ENCODE results near the gene HK1.

Gene HK1

DNA sequence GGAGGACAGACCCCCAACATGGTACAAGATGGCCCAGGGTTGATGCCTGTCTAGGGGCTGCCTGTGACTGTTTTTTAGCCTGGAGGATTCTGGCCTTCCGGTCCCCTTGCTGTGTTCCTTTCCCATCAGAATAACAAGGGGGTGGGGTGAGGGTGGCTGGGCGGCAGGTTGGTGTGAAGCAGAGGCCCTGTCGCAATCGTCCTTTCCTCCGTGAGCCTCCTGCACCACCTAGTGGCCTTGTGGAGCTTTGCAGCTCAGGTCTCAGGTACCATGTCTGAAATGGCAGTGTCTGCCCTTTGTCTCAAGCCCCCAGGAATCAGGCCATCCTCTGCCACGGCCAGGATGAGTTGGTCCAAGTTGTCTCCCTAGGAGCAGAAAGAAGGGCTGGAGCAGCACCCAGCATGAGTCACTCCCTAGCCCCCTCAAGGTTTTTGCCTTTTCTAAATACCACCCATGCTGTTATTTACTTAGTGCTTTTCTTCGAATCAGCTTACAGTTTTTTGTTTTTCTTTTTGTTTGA, 114.2 kb downstream of the HK1 start:
- no peaks in the 10 kb centered on the region for H3K9me3 ChIP-seq (ENCODE audit: control insufficient read depth, insufficient read depth, low read depth, low read length)
- peaks cover 11 to 68% of the 10 kb centered on the region in 2 experiments for H3K36me3 ChIP-seq (ENCODE audit: control insufficient read depth in 2 of 2, insufficient read depth in 1 of 2, low read length in 2 of 2)
- ChIA-PET POLR2A (interaction anchor here (0.5 to 0.7 kb wide), 3 partner anchors 54 to 218 kb away, joined by 3 to 5 read pairs (median 3); no protein-coding TSS in a partner anchor), CTCF (interaction anchor here (0.6 to 7.8 kb wide), 28 partner anchors 8 to 492 kb away, joined by 3 to 147 read pairs (median 4); partner anchors contain the start of gene DDX50)
- H3K4me3 ChIP-seq (ENCODE audit: low read depth, low read length) = no peak overlapping the region
- H3K27ac ChIP-seq (ENCODE audit: extremely low read depth, low read depth, low read length) = no peak overlapping the region
- H3K4me1 ChIP-seq (ENCODE audit: control insufficient read depth, insufficient read depth, low read length) = no peaks in the 10 kb centered on the region
- TF ChIP-seq, protein P1, sequence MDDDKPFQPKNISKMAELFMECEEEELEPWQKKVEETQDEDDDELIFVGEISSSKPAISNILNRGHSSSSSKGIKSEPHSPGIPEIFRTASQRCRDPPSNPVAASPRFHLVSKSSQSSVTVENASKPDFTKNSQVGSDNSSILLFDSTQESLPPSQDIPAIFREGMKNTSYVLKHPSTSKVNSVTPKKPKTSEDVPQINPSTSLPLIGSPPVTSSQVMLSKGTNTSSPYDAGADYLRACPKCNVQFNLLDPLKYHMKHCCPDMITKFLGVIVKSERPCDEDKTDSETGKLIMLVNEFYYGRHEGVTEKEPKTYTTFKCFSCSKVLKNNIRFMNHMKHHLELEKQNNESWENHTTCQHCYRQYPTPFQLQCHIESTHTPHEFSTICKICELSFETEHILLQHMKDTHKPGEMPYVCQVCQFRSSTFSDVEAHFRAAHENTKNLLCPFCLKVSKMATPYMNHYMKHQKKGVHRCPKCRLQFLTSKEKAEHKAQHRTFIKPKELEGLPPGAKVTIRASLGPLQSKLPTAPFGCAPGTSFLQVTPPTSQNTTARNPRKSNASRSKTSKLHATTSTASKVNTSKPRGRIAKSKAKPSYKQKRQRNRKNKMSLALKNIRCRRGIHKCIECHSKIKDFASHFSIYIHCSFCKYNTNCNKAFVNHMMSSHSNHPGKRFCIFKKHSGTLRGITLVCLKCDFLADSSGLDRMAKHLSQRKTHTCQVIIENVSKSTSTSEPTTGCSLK (tag by site-specific recombination; IDR thresholded peaks at IDR 0.05) = no peak
- no peak for TF ChIP-seq ZNF658 (tag by site-specific recombination; IDR thresholded peaks at IDR 0.05)
- no peak for TF ChIP-seq ZNF140 (tag by site-specific recombination; IDR thresholded peaks at IDR 0.05)
- no peak for TF ChIP-seq KLF10 (tag by site-specific recombination; IDR thresholded peaks at IDR 0.05)
- no peak for TF ChIP-seq ZNF768 (tag by site-specific recombination; IDR thresholded peaks at IDR 0.05)
- TF ChIP-seq SP2 (tag by site-specific recombination; IDR thresholded peaks at IDR 0.05) = no peak
- no peak for TF ChIP-seq SETDB1 (IDR thresholded peaks at IDR 0.05; ENCODE audit: insufficient read length, low read length)
- TF ChIP-seq, protein P2, sequence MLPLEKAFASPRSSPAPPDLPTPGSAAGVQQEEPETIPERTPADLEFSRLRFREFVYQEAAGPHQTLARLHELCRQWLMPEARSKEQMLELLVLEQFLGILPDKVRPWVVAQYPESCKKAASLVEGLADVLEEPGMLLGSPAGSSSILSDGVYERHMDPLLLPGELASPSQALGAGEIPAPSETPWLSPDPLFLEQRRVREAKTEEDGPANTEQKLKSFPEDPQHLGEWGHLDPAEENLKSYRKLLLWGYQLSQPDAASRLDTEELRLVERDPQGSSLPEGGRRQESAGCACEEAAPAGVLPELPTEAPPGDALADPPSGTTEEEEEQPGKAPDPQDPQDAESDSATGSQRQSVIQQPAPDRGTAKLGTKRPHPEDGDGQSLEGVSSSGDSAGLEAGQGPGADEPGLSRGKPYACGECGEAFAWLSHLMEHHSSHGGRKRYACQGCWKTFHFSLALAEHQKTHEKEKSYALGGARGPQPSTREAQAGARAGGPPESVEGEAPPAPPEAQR (tag by site-specific recombination; IDR thresholded peaks at IDR 0.05) = no peak
- TF ChIP-seq ZNF274 (IDR thresholded peaks at IDR 0.05; ENCODE audit: low read length) = no peak
- no peak for TF ChIP-seq ZNF274 (tag by site-specific recombination; IDR thresholded peaks at IDR 0.05; ENCODE audit: borderline replicate concordance)
- TF ChIP-seq ZNF843 (tag by site-specific recombination; IDR thresholded peaks at IDR 0.05) = no peak
- no peak for TF ChIP-seq ZNF112 (tag by site-specific recombination; IDR thresholded peaks at IDR 0.05)
- no peak for TF ChIP-seq ZNF558 (tag by site-specific recombination; IDR thresholded peaks at IDR 0.05)
- TF ChIP-seq, protein P3, sequence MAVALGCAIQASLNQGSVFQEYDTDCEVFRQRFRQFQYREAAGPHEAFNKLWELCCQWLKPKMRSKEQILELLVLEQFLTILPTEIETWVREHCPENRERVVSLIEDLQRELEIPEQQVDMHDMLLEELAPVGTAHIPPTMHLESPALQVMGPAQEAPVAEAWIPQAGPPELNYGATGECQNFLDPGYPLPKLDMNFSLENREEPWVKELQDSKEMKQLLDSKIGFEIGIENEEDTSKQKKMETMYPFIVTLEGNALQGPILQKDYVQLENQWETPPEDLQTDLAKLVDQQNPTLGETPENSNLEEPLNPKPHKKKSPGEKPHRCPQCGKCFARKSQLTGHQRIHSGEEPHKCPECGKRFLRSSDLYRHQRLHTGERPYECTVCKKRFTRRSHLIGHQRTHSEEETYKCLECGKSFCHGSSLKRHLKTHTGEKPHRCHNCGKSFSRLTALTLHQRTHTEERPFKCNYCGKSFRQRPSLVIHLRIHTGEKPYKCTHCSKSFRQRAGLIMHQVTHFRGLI (tag by site-specific recombination; IDR thresholded peaks at IDR 0.05) = peak; percentile 60; the same call in 1 of the 2 replicates
- no peak for TF ChIP-seq ZNF202 (tag by site-specific recombination; IDR thresholded peaks at IDR 0.05; ENCODE audit: borderline replicate concordance)
- no peak for TF ChIP-seq PRDM1 (tag by site-specific recombination; IDR thresholded peaks at IDR 0.05)
- TF ChIP-seq GLIS2 (tag by site-specific recombination; IDR thresholded peaks at IDR 0.05) = peak; percentile 39; the same call in 1 of the 2 replicates
- TF ChIP-seq, protein P4, sequence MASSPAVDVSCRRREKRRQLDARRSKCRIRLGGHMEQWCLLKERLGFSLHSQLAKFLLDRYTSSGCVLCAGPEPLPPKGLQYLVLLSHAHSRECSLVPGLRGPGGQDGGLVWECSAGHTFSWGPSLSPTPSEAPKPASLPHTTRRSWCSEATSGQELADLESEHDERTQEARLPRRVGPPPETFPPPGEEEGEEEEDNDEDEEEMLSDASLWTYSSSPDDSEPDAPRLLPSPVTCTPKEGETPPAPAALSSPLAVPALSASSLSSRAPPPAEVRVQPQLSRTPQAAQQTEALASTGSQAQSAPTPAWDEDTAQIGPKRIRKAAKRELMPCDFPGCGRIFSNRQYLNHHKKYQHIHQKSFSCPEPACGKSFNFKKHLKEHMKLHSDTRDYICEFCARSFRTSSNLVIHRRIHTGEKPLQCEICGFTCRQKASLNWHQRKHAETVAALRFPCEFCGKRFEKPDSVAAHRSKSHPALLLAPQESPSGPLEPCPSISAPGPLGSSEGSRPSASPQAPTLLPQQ (tag by site-specific recombination; IDR thresholded peaks at IDR 0.05) = 0 out of 2 replicates have a peak, but pooled peaks have one; percentile 48
- 0 out of 2 replicates have a peak, but pooled peaks have one; percentile 11 for TF ChIP-seq ZFP69B (tag by site-specific recombination; IDR thresholded peaks at IDR 0.05)
- peak; percentile 61; the same call in 1 of the 2 replicates for TF ChIP-seq SP7 (tag by site-specific recombination; IDR thresholded peaks at IDR 0.05)
- 0 out of 2 replicates have a peak, but pooled peaks have one; percentile 43 for TF ChIP-seq ZNF629 (tag by site-specific recombination; IDR thresholded peaks at IDR 0.05)
- TF ChIP-seq, protein P5, sequence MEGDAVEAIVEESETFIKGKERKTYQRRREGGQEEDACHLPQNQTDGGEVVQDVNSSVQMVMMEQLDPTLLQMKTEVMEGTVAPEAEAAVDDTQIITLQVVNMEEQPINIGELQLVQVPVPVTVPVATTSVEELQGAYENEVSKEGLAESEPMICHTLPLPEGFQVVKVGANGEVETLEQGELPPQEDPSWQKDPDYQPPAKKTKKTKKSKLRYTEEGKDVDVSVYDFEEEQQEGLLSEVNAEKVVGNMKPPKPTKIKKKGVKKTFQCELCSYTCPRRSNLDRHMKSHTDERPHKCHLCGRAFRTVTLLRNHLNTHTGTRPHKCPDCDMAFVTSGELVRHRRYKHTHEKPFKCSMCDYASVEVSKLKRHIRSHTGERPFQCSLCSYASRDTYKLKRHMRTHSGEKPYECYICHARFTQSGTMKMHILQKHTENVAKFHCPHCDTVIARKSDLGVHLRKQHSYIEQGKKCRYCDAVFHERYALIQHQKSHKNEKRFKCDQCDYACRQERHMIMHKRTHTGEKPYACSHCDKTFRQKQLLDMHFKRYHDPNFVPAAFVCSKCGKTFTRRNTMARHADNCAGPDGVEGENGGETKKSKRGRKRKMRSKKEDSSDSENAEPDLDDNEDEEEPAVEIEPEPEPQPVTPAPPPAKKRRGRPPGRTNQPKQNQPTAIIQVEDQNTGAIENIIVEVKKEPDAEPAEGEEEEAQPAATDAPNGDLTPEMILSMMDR (tag by site-specific recombination; IDR thresholded peaks at IDR 0.05) = peak; percentile 95
- no peak for TF ChIP-seq ZNF777 (tag by site-specific recombination; IDR thresholded peaks at IDR 0.05; ENCODE audit: borderline replicate concordance)
- 0 out of 2 replicates have a peak, but pooled peaks have one; percentile 16 for TF ChIP-seq SCRT2 (tag by site-specific recombination; IDR thresholded peaks at IDR 0.05)
- no peak for TF ChIP-seq GFI1B (tag by site-specific recombination; IDR thresholded peaks at IDR 0.05)
- TF ChIP-seq, protein P6, sequence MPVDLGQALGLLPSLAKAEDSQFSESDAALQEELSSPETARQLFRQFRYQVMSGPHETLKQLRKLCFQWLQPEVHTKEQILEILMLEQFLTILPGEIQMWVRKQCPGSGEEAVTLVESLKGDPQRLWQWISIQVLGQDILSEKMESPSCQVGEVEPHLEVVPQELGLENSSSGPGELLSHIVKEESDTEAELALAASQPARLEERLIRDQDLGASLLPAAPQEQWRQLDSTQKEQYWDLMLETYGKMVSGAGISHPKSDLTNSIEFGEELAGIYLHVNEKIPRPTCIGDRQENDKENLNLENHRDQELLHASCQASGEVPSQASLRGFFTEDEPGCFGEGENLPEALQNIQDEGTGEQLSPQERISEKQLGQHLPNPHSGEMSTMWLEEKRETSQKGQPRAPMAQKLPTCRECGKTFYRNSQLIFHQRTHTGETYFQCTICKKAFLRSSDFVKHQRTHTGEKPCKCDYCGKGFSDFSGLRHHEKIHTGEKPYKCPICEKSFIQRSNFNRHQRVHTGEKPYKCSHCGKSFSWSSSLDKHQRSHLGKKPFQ (tag by site-specific recombination; IDR thresholded peaks at IDR 0.05) = peak; percentile 99
- no peak for TF ChIP-seq GLI2 (tag by site-specific recombination; IDR thresholded peaks at IDR 0.05; ENCODE audit: borderline replicate concordance, low read depth)
- no peak for TF ChIP-seq ZBTB20 (tag by site-specific recombination; IDR thresholded peaks at IDR 0.05)
- no peak for TF ChIP-seq ZNF350 (tag by site-specific recombination; IDR thresholded peaks at IDR 0.05)

Data from HEK293 (cell line).